GM23338 (cell line): ENCODE data around the gene HIVEP2. TPM values are rescaled to one million over a fixed set of nuclear protein-coding genes. Genes with fewer than 3 reads are reported as not detected.

Experiments
- ATAC-seq: fragments of 200-7000 bp; cut with Tn5 transposase; 3 replicates; pipeline ENCODE4 v1.9.1; 2020
- DNase-seq: peaks from one replicate; pipeline ENCODE4 v3.0.0-alpha.2; 2015; ENCODE audit warnings: low spot score
- H2AFZ ChIP-seq: fragments of 200-600 bp; sonication (generic); 2 replicates; pipeline ENCODE4 v1.8.0; 2016; ENCODE audit warnings: antibody characterized with exemption, mild to moderate bottlenecking, moderate library complexity
- H3F3A ChIP-seq: fragments of 200-600 bp; sonication (generic); replicated peaks from 2 replicates; pipeline ENCODE4 v1.8.0; 2017; ENCODE audit warnings: antibody characterized with exemption, mixed run types, low read depth
- H3K27ac ChIP-seq: fragments of 200-600 bp; sonication (generic); 2 replicates; pipeline ENCODE4 v1.6.1; 2016; ENCODE audit warnings: low read depth
- H3K27me3 ChIP-seq: fragments of 200-600 bp; sonication (generic); 2 replicates; pipeline ENCODE4 v1.8.0; 2016; ENCODE audit warnings: mild to moderate bottlenecking, mixed run types, moderate library complexity; ENCODE audit not compliant: insufficient read depth
- H3K36me3 ChIP-seq: fragments of 200-600 bp; sonication (generic); 2 replicates; pipeline ENCODE4 v1.8.0; 2016; ENCODE audit warnings: mild to moderate bottlenecking; ENCODE audit not compliant: insufficient read depth
- H3K4me1 ChIP-seq: fragments of 200-600 bp; sonication (generic); 2 replicates; pipeline ENCODE4 v1.8.0; 2016; ENCODE audit warnings: mild to moderate bottlenecking, moderate library complexity; ENCODE audit not compliant: insufficient read depth
- H3K4me2 ChIP-seq: fragments of 200-600 bp; sonication (generic); 2 replicates; pipeline ENCODE4 v1.7.1; 2017; ENCODE audit warnings: mixed run types
- H3K4me3 ChIP-seq: fragments of 200-600 bp; sonication (generic); 2 replicates; pipeline ENCODE4 v1.6.1; 2016; ENCODE audit warnings: mixed run types
- H3K79me2 ChIP-seq: fragments of 200-600 bp; sonication (generic); replicated peaks from 2 replicates; pipeline ENCODE4 v1.8.0; 2017; ENCODE audit warnings: mild to moderate bottlenecking; ENCODE audit not compliant: insufficient read depth
- H3K9me2 ChIP-seq: fragments of 200-600 bp; sonication (generic); 2 replicates; pipeline ENCODE4 v1.8.0; 2017; ENCODE audit not compliant: insufficient read depth
- H4K20me1 ChIP-seq: fragments of 200-600 bp; sonication (generic); replicated peaks from 2 replicates; pipeline ENCODE4 v1.8.0; 2017; ENCODE audit warnings: mild to moderate bottlenecking; ENCODE audit not compliant: insufficient read depth
- H3K27ac Mint-ChIP-seq: 2 replicates; pipeline ENCODE4 v1.8.0; 2020; ENCODE audit warnings: inconsistent platforms, mild to moderate bottlenecking, moderate library complexity, mixed read lengths
- H3K27me3 Mint-ChIP-seq: 3 replicates; pipeline ENCODE4 v1.8.0; 2022; ENCODE audit warnings: low read depth, mild to moderate bottlenecking, moderate library complexity, mixed read lengths, inconsistent platforms; ENCODE audit not compliant: insufficient read depth, poor library complexity
- H3K36me3 Mint-ChIP-seq: 3 replicates; pipeline ENCODE4 v1.8.0; 2021; ENCODE audit warnings: low read depth, mild to moderate bottlenecking, inconsistent platforms, moderate library complexity, mixed read lengths
- H3K4me1 Mint-ChIP-seq: 3 replicates; pipeline ENCODE4 v1.8.0; 2020; ENCODE audit warnings: mild to moderate bottlenecking, inconsistent platforms, mixed read lengths
- H3K4me3 Mint-ChIP-seq: 3 replicates; pipeline ENCODE4 v1.8.0; 2021; ENCODE audit warnings: moderate library complexity, mild to moderate bottlenecking, inconsistent platforms, mixed read lengths
- H3K9me3 Mint-ChIP-seq: 3 replicates; pipeline ENCODE4 v1.8.0; 2020; ENCODE audit warnings: moderate library complexity, mild to moderate bottlenecking, inconsistent platforms, mixed read lengths
- CREB1 ChIP-seq: fragments of 250-450 bp; sonication (Bioruptor Pico); IDR thresholded peaks from 2 replicates; pipeline ENCODE4 v1.5.0; 2020; ENCODE audit warnings: low read depth, mild to moderate bottlenecking, moderate library complexity
- EZH2 ChIP-seq: fragments of 200-600 bp; sonication (generic); IDR thresholded peaks from one replicate; pipeline ENCODE4 v1.8.0; 2017; ENCODE audit warnings: antibody characterized with exemption, mild to moderate bottlenecking, low read depth; ENCODE audit not compliant: unreplicated experiment
- JUNB ChIP-seq: IDR thresholded peaks from one replicate; pipeline ENCODE4 v1.6.1; 2016; ENCODE audit warnings: antibody characterized with exemption; ENCODE audit not compliant: unreplicated experiment
- REST ChIP-seq: IDR thresholded peaks from one replicate; pipeline ENCODE4 v1.6.1; 2018; ENCODE audit warnings: antibody characterized with exemption; ENCODE audit not compliant: unreplicated experiment
- ZNF462 ChIP-seq: fragments of 250-450 bp; sonication (Bioruptor Pico); IDR thresholded peaks from 2 replicates; pipeline ENCODE4 v1.5.0; 2020; ENCODE audit warnings: mild to moderate bottlenecking, moderate library complexity
- polyA plus RNA-seq: library from polyadenylated mRNA; unstranded; fragments of >200 nt; fragmentation: Nextera tagmentation; extraction: Ambion mirVana; gene quantifications from 2 replicates; pipeline ENCODE4 v1.2.1, GENCODE V29; 2016
- total RNA-seq: library from RNA; depleted of rRNA; stranded (reverse); fragments of >200 nt; shearing (Covaris generic); gene quantifications from 2 replicates; pipeline ENCODE4 v1.2.3, GENCODE V29; 2014

The HIVEP2 gene
- total and polyA plus RNA-seq, 2 experiments from 2014 or later = 1.5 to 7.4 TPM

- H3K36me3 Mint-ChIP-seq = no peaks in the 10 kb centered on the region
- ATAC-seq (peak; percentile 22; the same call in 1 of the 3 replicates), DNase-seq (no peak)
- no peaks in the 10 kb centered on the region for H3K36me3 ChIP-seq
- H3K9me2 ChIP-seq = no peaks in the 10 kb centered on the region
- no peaks in the 10 kb centered on the region for H3K9me3 Mint-ChIP-seq
- H3K27ac ChIP-seq = no peak overlapping the region
- H2AFZ ChIP-seq = no peak overlapping the region
- peak overlapping the region; percentile 34; the same call in 1 of the 2 replicates for H3K4me2 ChIP-seq
- H3K27me3 Mint-ChIP-seq = peaks cover 5% of the 10 kb centered on the region
- peaks cover 23% of the 10 kb centered on the region for H3K4me1 Mint-ChIP-seq
- no peaks in the 10 kb centered on the region for H3K27me3 ChIP-seq
- no peak overlapping the region for H3K4me3 Mint-ChIP-seq
- H3F3A ChIP-seq = no peaks in the 10 kb centered on the region
- no peak for TF ChIP-seq JUNB
- H3K27ac Mint-ChIP-seq = peak overlapping the region; percentile 71; the same call in 1 of the 2 replicates
- no peaks in the 10 kb centered on the region; the same call in 1 of the 2 replicates for H3K79me2 ChIP-seq
- peaks cover 5% of the 10 kb centered on the region for H3K4me1 ChIP-seq
- no peaks in the 10 kb centered on the region; the same call in 1 of the 2 replicates for H4K20me1 ChIP-seq
- H3K4me3 ChIP-seq = no peak overlapping the region
Observed at GRCh38 chr6:142819603-142820337, 125.2 kb downstream of the HIVEP2 start.

- Histone ChIP-seq H3K36me3 (no peaks in the 10 kb centered on the region), H3K9me2 (no peaks in the 10 kb centered on the region), H3K79me2 (no peaks in the 10 kb centered on the region), H3K4me3 (no peak overlapping the region), H3K4me1 (peaks cover 7% of the 10 kb centered on the region), H3K27me3 (no peaks in the 10 kb centered on the region), H3F3A (no peaks in the 10 kb centered on the region), H2AFZ (no peak overlapping the region), H3K4me2 (no peak overlapping the region), H3K27ac (no peak overlapping the region), H4K20me1 (no peaks in the 10 kb centered on the region)
- ATAC-seq (no peak), DNase-seq (no peak)
- no peak for TF ChIP-seq REST
- TF ChIP-seq EZH2 = no peak
- TF ChIP-seq CREB1 (CRISPR knock-in tag) = no peak
- TF ChIP-seq ZNF462 = no peak
- peaks cover 22% of the 10 kb centered on the region for H3K4me1 Mint-ChIP-seq
- no peak overlapping the region for H3K4me3 Mint-ChIP-seq
- H3K36me3 Mint-ChIP-seq = no peaks in the 10 kb centered on the region
- H3K27me3 Mint-ChIP-seq = no peaks in the 10 kb centered on the region
- no peaks in the 10 kb centered on the region for H3K9me3 Mint-ChIP-seq
- no peak overlapping the region for H3K27ac Mint-ChIP-seq
Observed at GRCh38 chr6:142816486-142816885, 128.5 kb downstream of the HIVEP2 start.
